ENCODE results near the gene CEP70.

The CEP70 gene

GRCh38 chr3:138594935-138595610 lies 1.0 kb upstream of the CEP70 start:
- no peak for TF ChIP-seq CREB1 (IDR thresholded peaks at IDR 0.05; ENCODE audit: low read depth)
- TF ChIP-seq USF1 (IDR thresholded peaks at IDR 0.05): no peak
- TF ChIP-seq TCF12 (IDR thresholded peaks at IDR 0.05; ENCODE audit: low read depth): no peak
- TF ChIP-seq CEBPB (IDR thresholded peaks at IDR 0.05): no peak; the same call in 1 of the 2 replicates
- no peak for TF ChIP-seq TEAD4 (IDR thresholded peaks at IDR 0.05)
- TF ChIP-seq, protein P1, sequence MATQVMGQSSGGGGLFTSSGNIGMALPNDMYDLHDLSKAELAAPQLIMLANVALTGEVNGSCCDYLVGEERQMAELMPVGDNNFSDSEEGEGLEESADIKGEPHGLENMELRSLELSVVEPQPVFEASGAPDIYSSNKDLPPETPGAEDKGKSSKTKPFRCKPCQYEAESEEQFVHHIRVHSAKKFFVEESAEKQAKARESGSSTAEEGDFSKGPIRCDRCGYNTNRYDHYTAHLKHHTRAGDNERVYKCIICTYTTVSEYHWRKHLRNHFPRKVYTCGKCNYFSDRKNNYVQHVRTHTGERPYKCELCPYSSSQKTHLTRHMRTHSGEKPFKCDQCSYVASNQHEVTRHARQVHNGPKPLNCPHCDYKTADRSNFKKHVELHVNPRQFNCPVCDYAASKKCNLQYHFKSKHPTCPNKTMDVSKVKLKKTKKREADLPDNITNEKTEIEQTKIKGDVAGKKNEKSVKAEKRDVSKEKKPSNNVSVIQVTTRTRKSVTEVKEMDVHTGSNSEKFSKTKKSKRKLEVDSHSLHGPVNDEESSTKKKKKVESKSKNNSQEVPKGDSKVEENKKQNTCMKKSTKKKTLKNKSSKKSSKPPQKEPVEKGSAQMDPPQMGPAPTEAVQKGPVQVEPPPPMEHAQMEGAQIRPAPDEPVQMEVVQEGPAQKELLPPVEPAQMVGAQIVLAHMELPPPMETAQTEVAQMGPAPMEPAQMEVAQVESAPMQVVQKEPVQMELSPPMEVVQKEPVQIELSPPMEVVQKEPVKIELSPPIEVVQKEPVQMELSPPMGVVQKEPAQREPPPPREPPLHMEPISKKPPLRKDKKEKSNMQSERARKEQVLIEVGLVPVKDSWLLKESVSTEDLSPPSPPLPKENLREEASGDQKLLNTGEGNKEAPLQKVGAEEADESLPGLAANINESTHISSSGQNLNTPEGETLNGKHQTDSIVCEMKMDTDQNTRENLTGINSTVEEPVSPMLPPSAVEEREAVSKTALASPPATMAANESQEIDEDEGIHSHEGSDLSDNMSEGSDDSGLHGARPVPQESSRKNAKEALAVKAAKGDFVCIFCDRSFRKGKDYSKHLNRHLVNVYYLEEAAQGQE (IDR thresholded peaks at IDR 0.05; ENCODE audit: low read depth): no peak
- TF ChIP-seq YY1 (IDR thresholded peaks at IDR 0.05; ENCODE audit: low read depth): no peak
- TF ChIP-seq, protein P2, sequence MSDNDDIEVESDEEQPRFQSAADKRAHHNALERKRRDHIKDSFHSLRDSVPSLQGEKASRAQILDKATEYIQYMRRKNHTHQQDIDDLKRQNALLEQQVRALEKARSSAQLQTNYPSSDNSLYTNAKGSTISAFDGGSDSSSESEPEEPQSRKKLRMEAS (IDR thresholded peaks at IDR 0.05): no peak
- no peak for TF ChIP-seq ZBTB7A (IDR thresholded peaks at IDR 0.05; ENCODE audit: low read depth)

GRCh38 chr3:138593488-138594149 lies 441 bp downstream of the CEP70 start:
- TF ChIP-seq CEBPB (IDR thresholded peaks at IDR 0.05) (no peak), TCF12 (IDR thresholded peaks at IDR 0.05; ENCODE audit: low read depth) (0 out of 2 replicates have a peak, but pooled peaks have one; percentile 13)

- TF ChIP-seq ZBTB7A (IDR thresholded peaks at IDR 0.05; ENCODE audit: low read depth) (no peak), CREB1 (IDR thresholded peaks at IDR 0.05; ENCODE audit: low read depth) (no peak), CEBPB (IDR thresholded peaks at IDR 0.05) (no peak), NFIC (IDR thresholded peaks at IDR 0.05) (no peak)
- TF ChIP-seq, protein P2 (IDR thresholded peaks at IDR 0.05): no peak
Measured at GRCh38 chr3:138591392-138591791, 2.7 kb downstream of the CEP70 start.

- TF ChIP-seq TAF1 (IDR thresholded peaks at IDR 0.05; ENCODE audit: low read depth): no peak
- no peak for TF ChIP-seq NFIC (IDR thresholded peaks at IDR 0.05)
- TF ChIP-seq TCF12 (IDR thresholded peaks at IDR 0.05; ENCODE audit: low read depth): no peak
- TF ChIP-seq EP300 (IDR thresholded peaks at IDR 0.05; ENCODE audit: borderline replicate concordance): no peak
- no peak for TF ChIP-seq YY1 (IDR thresholded peaks at IDR 0.05; ENCODE audit: low read depth)
- no peak for TF ChIP-seq ZBTB7A (IDR thresholded peaks at IDR 0.05; ENCODE audit: low read depth)
- TF ChIP-seq, protein P1 (IDR thresholded peaks at IDR 0.05; ENCODE audit: low read depth): no peak
- no peak for TF ChIP-seq FOXM1 (IDR thresholded peaks at IDR 0.05; ENCODE audit: borderline replicate concordance, low read depth)
- TF ChIP-seq USF1 (IDR thresholded peaks at IDR 0.05): no peak
- no peak for TF ChIP-seq CEBPB (IDR thresholded peaks at IDR 0.05)
- TF ChIP-seq EGR1 (IDR thresholded peaks at IDR 0.05): no peak
- TF ChIP-seq CREB1 (IDR thresholded peaks at IDR 0.05; ENCODE audit: low read depth): no peak
- no peak for TF ChIP-seq TEAD4 (IDR thresholded peaks at IDR 0.05)
- no peak for TF ChIP-seq RAD21 (IDR thresholded peaks at IDR 0.05; ENCODE audit: low read depth)
- TF ChIP-seq, protein P2 (IDR thresholded peaks at IDR 0.05): no peak
Measured at GRCh38 chr3:138588445-138588844, 5.6 kb downstream of the CEP70 start.

DNA sequence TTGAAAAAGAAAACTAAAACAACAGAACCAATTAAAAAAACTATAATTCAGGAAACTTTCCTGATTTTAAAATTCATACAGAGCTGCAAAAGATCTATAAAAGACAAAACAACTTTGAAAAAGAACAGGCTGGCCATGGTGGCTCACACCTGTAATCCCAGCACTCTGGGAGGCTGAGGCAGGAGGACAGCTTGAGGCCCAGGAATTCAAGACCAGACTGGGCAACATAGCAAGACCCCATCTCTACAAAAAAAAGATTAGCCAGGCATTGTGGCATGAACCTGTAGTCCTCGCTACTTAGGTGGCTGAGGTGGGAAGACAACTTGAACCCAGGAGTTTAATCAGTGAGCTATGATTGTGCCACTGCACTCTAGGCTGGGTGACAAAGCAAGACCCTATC lies 6.7 kb downstream of the CEP70 start:
- TF ChIP-seq CREB1 (IDR thresholded peaks at IDR 0.05; ENCODE audit: low read depth) (no peak), YY1 (IDR thresholded peaks at IDR 0.05; ENCODE audit: low read depth) (no peak)

DNA sequence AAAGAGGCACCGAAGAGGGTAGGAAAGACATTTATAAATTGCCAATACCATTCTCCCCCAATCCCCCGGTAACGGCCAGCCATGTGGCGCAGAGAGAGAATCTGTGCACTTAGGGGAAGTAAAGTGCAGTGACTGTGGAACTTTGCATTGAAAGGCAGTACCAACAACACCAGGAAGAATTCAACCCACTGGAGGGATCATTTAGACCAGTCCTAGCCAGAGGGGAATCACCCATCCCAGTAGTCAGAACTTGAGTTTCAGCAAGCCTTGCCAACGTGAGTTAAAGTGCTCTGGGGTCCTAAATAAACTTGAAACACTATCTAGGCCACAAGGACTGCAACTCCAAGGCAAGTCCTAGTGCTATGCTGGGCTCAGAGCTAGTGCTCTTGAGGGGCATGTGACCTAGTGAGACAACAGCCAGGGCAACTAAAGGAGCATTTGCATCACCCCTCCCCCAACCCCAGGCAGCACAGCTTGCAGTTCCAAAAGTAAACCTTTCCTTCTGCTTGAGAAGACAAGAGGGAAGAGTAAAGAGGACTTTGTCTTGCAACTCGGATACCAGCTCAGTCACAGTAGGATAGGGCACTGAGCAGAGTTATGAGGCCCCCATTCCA lies 15.0 kb downstream of the CEP70 start:
- no peak for TF ChIP-seq RAD21 (IDR thresholded peaks at IDR 0.05; ENCODE audit: low read depth)
- TF ChIP-seq TEAD4 (IDR thresholded peaks at IDR 0.05): no peak
- no peak for TF ChIP-seq CEBPB (IDR thresholded peaks at IDR 0.05)
- TF ChIP-seq TAF1 (IDR thresholded peaks at IDR 0.05; ENCODE audit: low read depth): no peak
- no peak for TF ChIP-seq EGR1 (IDR thresholded peaks at IDR 0.05)
- no peak for TF ChIP-seq ZBTB7A (IDR thresholded peaks at IDR 0.05; ENCODE audit: low read depth)
- no peak for TF ChIP-seq EP300 (IDR thresholded peaks at IDR 0.05; ENCODE audit: borderline replicate concordance)
- TF ChIP-seq, protein P2 (IDR thresholded peaks at IDR 0.05): no peak
- no peak for TF ChIP-seq FOXM1 (IDR thresholded peaks at IDR 0.05; ENCODE audit: borderline replicate concordance, low read depth)
- TF ChIP-seq CREB1 (IDR thresholded peaks at IDR 0.05; ENCODE audit: low read depth): no peak
- TF ChIP-seq, protein P1 (IDR thresholded peaks at IDR 0.05; ENCODE audit: low read depth): no peak
- no peak for TF ChIP-seq YY1 (IDR thresholded peaks at IDR 0.05; ENCODE audit: low read depth)
- no peak for TF ChIP-seq NFIC (IDR thresholded peaks at IDR 0.05)
- no peak for TF ChIP-seq TCF12 (IDR thresholded peaks at IDR 0.05; ENCODE audit: low read depth)

Data from Ishikawa (cell line).